ENCODE data around the gene SND1. TPM values are rescaled to one million over a fixed set of nuclear protein-coding genes. Genes with fewer than 3 reads are reported as not detected.

The SND1 gene
- total RNA-seq, 4 donors from 2014 or later = 84.2 to 98.8 (median 93.4) TPM

DNA sequence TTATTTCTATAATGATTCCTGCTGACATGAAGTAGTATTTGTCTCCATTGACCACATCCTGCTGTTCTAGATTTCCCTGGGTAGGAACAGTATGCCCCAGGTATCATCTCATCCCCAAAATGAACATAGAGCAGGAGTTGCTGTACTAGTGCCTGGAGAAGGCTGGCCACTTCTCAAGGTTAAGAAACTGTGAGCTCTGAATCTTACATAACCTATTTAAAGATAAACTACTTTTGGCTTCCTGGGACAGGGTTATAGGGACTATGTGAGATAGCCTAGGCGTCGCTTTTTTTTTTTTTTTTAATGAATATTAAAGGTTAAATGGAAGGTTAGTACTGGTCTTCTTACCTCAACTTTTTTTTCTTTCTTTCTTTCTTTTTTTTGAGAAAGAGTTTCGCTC, 276.2 kb downstream of the SND1 start:
- H3K36me3 ChIP-seq = peaks cover 0 to 37% (median 0%) of the 10 kb centered on the region in 3 donors
- no peak overlapping the region for H3K4me3 ChIP-seq
- WGBS, 2 donors = 89 to 95% methylated on average over 3 of the region's 3 CpGs
- peaks cover 0 to 14% (median 0%) of the 10 kb centered on the region in 3 donors for H3K4me1 ChIP-seq
- intact Hi-C loops (cut with DNase I) = no loop called here
- H3K27me3 ChIP-seq = no peaks in the 10 kb centered on the region
- no peak for DNase-seq
- no peak overlapping the region for H3K27ac ChIP-seq
- TF ChIP-seq, protein P1, sequence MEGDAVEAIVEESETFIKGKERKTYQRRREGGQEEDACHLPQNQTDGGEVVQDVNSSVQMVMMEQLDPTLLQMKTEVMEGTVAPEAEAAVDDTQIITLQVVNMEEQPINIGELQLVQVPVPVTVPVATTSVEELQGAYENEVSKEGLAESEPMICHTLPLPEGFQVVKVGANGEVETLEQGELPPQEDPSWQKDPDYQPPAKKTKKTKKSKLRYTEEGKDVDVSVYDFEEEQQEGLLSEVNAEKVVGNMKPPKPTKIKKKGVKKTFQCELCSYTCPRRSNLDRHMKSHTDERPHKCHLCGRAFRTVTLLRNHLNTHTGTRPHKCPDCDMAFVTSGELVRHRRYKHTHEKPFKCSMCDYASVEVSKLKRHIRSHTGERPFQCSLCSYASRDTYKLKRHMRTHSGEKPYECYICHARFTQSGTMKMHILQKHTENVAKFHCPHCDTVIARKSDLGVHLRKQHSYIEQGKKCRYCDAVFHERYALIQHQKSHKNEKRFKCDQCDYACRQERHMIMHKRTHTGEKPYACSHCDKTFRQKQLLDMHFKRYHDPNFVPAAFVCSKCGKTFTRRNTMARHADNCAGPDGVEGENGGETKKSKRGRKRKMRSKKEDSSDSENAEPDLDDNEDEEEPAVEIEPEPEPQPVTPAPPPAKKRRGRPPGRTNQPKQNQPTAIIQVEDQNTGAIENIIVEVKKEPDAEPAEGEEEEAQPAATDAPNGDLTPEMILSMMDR (IDR thresholded peaks at IDR 0.05) = no peak
- TF ChIP-seq POLR2A (IDR thresholded peaks at IDR 0.05) = no peak
- no peaks in the 10 kb centered on the region for H3K9me3 ChIP-seq

DNA sequence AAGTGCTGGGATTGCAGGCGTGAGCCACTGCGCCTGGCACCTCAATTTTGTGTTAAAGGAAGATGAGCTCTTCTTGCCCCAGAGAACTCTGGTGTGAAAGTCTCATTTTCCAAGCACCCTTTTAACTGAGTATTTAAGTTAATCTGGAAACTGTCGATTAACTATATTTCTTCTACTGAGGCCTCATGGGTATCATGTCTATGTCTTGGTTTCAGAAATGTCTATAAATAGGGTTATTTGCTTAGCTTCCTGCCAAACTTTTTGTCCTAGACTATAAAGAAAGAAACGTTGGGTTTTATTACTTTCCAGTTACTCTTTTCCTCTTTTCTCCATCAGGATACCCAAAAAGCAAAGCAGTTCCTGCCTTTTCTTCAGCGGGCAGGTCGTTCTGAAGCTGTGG, 276.9 kb downstream of the SND1 start:
- H3K27ac ChIP-seq = no peak overlapping the region
- 81 to 82% methylated on average over 6 of the region's 6 CpGs for whole genome bisulfite sequencing, 2 donors
- H3K36me3 ChIP-seq = peaks cover 0 to 37% (median 0%) of the 10 kb centered on the region in 3 donors
- H3K27me3 ChIP-seq = no peaks in the 10 kb centered on the region
- TF ChIP-seq POLR2A (IDR thresholded peaks at IDR 0.05) = no peak
- TF ChIP-seq, protein P1 (IDR thresholded peaks at IDR 0.05) = no peak
- DNase-seq = no peak
- peaks cover 0 to 14% (median 0%) of the 10 kb centered on the region in 3 donors for H3K4me1 ChIP-seq
- no peak overlapping the region for H3K4me3 ChIP-seq
- no peaks in the 10 kb centered on the region for H3K9me3 ChIP-seq
- intact Hi-C loops (cut with DNase I) = no loop called here

DNA sequence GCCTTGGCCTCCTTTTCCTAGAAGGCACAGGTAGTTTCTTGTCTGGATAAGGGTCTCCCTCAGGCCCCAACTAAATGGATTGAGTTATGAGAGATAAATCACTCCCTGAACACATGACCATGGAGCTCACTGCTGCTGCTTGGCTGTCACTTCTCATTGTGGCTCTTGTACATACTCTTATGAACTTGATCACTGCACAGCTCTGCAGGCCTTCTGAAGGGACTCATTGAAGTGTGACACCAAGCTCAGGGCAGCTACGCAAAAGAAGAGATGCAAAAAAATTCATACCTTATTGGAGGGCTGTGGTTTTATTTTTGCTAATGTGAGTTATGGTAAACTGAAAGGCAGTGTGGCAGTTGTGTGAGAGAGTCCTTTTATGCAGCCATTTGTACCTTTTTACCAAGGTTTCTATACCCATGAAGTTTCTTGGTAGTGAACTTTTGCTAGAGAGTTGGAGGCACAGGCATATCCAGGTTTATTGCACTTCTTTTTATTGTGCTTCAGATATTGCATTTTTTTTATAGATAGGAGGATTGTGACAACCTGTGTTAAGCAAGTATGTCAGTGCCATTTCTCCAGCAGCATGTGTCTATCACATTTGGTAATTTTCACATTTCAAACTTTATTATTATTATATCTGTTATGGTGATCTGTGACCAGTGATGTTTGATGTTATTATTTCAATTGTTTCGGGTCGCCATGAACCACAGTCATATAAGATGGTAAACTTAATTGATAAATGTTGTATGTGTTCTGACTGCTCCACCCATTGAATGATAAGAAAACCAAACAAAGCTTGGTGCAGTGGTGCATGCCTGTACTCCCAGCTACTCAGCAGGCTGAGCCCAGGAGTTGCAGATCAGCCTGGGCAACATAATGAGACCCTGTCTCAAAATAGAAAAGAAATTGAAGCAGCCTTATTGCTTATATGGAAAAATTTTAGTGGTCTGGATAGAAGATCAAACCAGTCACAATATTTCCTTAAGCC, 278.6 kb downstream of the SND1 start:
- intact Hi-C loops (cut with DNase I) = no loop called here
- no peak for DNase-seq
- 96 to 97% methylated on average over 3 of the region's 3 CpGs for WGBS, 2 donors
- TF ChIP-seq POLR2A (IDR thresholded peaks at IDR 0.05) = no peak
- TF ChIP-seq, protein P1 (IDR thresholded peaks at IDR 0.05) = no peak
- Histone ChIP-seq H3K4me1 (peaks cover 0 to 14% (median 0%) of the 10 kb centered on the region in 3 donors), H3K27ac (no peak overlapping the region), H3K27me3 (no peaks in the 10 kb centered on the region), H3K36me3 (peaks cover 0 to 37% (median 0%) of the 10 kb centered on the region in 3 donors), H3K4me3 (no peak overlapping the region), H3K9me3 (no peaks in the 10 kb centered on the region)

DNA sequence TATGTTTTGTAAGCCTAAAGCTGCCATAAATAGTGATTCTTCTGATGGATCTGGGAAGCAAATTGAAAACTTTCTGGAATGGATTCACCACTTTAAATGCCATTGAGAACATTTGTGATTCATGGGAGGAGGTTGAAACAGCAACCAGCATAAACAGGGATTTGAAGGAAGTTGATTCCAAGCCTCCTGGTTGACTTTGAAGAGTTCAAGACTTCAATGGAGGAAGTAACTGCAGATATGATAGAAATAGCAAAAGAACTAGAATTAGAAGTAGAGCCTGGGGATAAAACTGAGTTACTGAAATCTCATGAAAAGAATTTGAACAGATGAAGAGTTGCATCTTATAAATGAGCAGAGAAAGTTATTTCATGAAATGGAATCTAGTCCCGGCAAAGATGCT, 280.1 kb downstream of the SND1 start:
- no peak overlapping the region for H3K27ac ChIP-seq
- no peaks in the 10 kb centered on the region for H3K9me3 ChIP-seq
- no peak for DNase-seq
- intact Hi-C loops (cut with DNase I) = no loop called here
- H3K4me3 ChIP-seq = no peak overlapping the region
- H3K36me3 ChIP-seq = peaks cover 0 to 37% (median 0%) of the 10 kb centered on the region in 3 donors
- H3K4me1 ChIP-seq = peaks cover 0 to 10% (median 0%) of the 10 kb centered on the region in 3 donors
- TF ChIP-seq, protein P1 (IDR thresholded peaks at IDR 0.05) = no peak
- TF ChIP-seq POLR2A (IDR thresholded peaks at IDR 0.05) = no peak
- 100% methylated on average over 1 of the region's 1 CpG for WGBS, 2 donors
- no peaks in the 10 kb centered on the region for H3K27me3 ChIP-seq

DNA sequence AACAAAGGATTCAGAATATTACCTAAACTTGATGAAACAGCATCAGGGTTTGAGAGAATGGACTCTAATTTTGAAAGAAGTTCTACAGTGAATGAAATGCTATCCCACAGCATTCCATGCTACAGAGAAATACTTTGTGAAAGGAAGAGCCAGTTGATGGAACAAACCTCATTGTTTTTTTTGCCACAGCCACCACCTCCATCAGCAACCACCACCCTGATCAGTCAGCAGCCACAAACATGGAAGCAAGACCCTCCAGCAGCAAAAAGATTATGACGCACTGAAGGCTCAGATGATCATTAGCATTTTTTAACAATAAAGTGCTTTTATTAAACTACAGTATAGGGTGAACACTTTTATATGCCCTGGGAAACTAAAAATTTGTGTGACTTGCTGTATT, 280.5 kb downstream of the SND1 start:
- 100% methylated on average over 1 of the region's 1 CpG for WGBS, 2 donors
- DNase-seq = no peak
- Histone ChIP-seq H3K4me3 (no peak overlapping the region), H3K9me3 (no peaks in the 10 kb centered on the region), H3K4me1 (peaks cover 0 to 6% (median 0%) of the 10 kb centered on the region in 3 donors), H3K36me3 (peaks cover 0 to 37% (median 0%) of the 10 kb centered on the region in 3 donors), H3K27me3 (no peaks in the 10 kb centered on the region), H3K27ac (no peak overlapping the region)
- intact Hi-C loops (cut with DNase I) = no loop called here
- no peak for TF ChIP-seq POLR2A (IDR thresholded peaks at IDR 0.05)
- TF ChIP-seq, protein P1 (IDR thresholded peaks at IDR 0.05) = no peak

All from esophagus squamous epithelium (tissue), 5 donors.